HFFc6 (cell line): ENCODE data around the gene FAM171A2. TPM values are rescaled to one million over a fixed set of nuclear protein-coding genes. Genes with fewer than 3 reads are reported as not detected.

ENCODE experiments used
- DNase-seq: peaks from one replicate; pipeline ENCODE4 v3.0.0-alpha.2; 2018
- H3K27ac Mint-ChIP-seq: 2 replicates; pipeline ENCODE4 v1.8.0; 2020; ENCODE audit warnings: mild to moderate bottlenecking, mixed read lengths
- H3K27me3 Mint-ChIP-seq: 2 replicates; pipeline ENCODE4 v1.8.0; 2021; ENCODE audit warnings: mild to moderate bottlenecking, moderate library complexity, mixed read lengths; ENCODE audit not compliant: insufficient read depth
- H3K36me3 Mint-ChIP-seq: 2 replicates; pipeline ENCODE4 v1.8.0; 2021; ENCODE audit warnings: low read depth, mixed read lengths
- H3K4me1 Mint-ChIP-seq: 2 replicates; pipeline ENCODE4 v1.8.0; 2020; ENCODE audit warnings: low read depth, mixed read lengths
- H3K4me3 Mint-ChIP-seq: 2 replicates; pipeline ENCODE4 v1.8.0; 2020; ENCODE audit warnings: mild to moderate bottlenecking, moderate library complexity, mixed read lengths
- H3K9me3 Mint-ChIP-seq: 2 replicates; pipeline ENCODE4 v1.8.0; 2020; ENCODE audit warnings: mild to moderate bottlenecking, mixed read lengths
- CTCF ChIP-seq: fragments of 200-600 bp; sonication (generic); IDR thresholded peaks from 2 replicates; pipeline ENCODE4 v1.5.0; 2021; ENCODE audit warnings: antibody characterized with exemption, mild to moderate bottlenecking
- total RNA-seq, 6 experiments: library from RNA; stranded (reverse); fragmentation: NEBNext Ultra II Directional; extraction: Animal tissue kit (Norgen Biotek cat#: 25700); gene quantifications; 2 replicates in 1 of 6; 3 replicates in 5 of 6; pipeline ENCODE4 v1.2.3, GENCODE V29; 2021

The FAM171A2 gene
- total RNA-seq, 6 experiments from 2014 or later: 1.6 to 1.9 (median 1.8) TPM

- DNase-seq: no peak
- Mint-ChIP-seq H3K27me3 (peaks cover 47% of the 10 kb centered on the region), H3K27ac (no peak overlapping the region), H3K36me3 (peaks cover 7% of the 10 kb centered on the region; the same call in 1 of the 2 replicates), H3K4me3 (peak overlapping the region; percentile 0; the same call in 1 of the 2 replicates), H3K4me1 (no peaks in the 10 kb centered on the region), H3K9me3 (no peaks in the 10 kb centered on the region)
- no peak for TF ChIP-seq CTCF
Measured at GRCh38 chr17:44314869-44315661, 48.6 kb downstream of the FAM171A2 start.

GRCh38 chr17:44314524-44314868, 49.2 kb downstream of the FAM171A2 start:
- Mint-ChIP-seq H3K9me3 (no peaks in the 10 kb centered on the region), H3K27me3 (peaks cover 47% of the 10 kb centered on the region)

GRCh38 chr17:44314031-44314430, 49.6 kb downstream of the FAM171A2 start:
- Mint-ChIP-seq H3K4me1 (no peaks in the 10 kb centered on the region), H3K27ac (no peak overlapping the region), H3K36me3 (no peaks in the 10 kb centered on the region), H3K4me3 (no peak overlapping the region), H3K9me3 (no peaks in the 10 kb centered on the region), H3K27me3 (peaks cover 50% of the 10 kb centered on the region)
- no peak for TF ChIP-seq CTCF
- DNase-seq: no peak

More at GRCh38 chr17:44314524-44314868, 49.2 kb downstream of the FAM171A2 start:
- TF ChIP-seq CTCF: no peak
- H3K4me1 Mint-ChIP-seq: no peaks in the 10 kb centered on the region
- peaks cover 5% of the 10 kb centered on the region; the same call in 1 of the 2 replicates for H3K36me3 Mint-ChIP-seq
- no peak overlapping the region for H3K27ac Mint-ChIP-seq
- DNase-seq: no peak
- H3K4me3 Mint-ChIP-seq: no peak overlapping the region

GRCh38 chr17:44312396-44313104, 51.1 kb downstream of the FAM171A2 start:
- H3K27ac Mint-ChIP-seq: no peak overlapping the region
- no peaks in the 10 kb centered on the region for H3K4me1 Mint-ChIP-seq
- H3K36me3 Mint-ChIP-seq: no peaks in the 10 kb centered on the region
- H3K9me3 Mint-ChIP-seq: no peaks in the 10 kb centered on the region
- DNase-seq: no peak
- peaks cover 47% of the 10 kb centered on the region for H3K27me3 Mint-ChIP-seq
- no peak overlapping the region for H3K4me3 Mint-ChIP-seq
- TF ChIP-seq CTCF: no peak

- Mint-ChIP-seq H3K4me3 (no peak overlapping the region), H3K27ac (no peak overlapping the region), H3K36me3 (no peaks in the 10 kb centered on the region), H3K4me1 (no peaks in the 10 kb centered on the region), H3K9me3 (no peaks in the 10 kb centered on the region), H3K27me3 (peaks cover 49% of the 10 kb centered on the region)
- no peak for TF ChIP-seq CTCF
- DNase-seq: no peak
Measured at GRCh38 chr17:44311562-44312181, 52.0 kb downstream of the FAM171A2 start.
